Stimulated activated CD8-positive, alpha-beta memory T cell treated with anti-CD3 and anti-CD28 coated beads, Interleukin-15, amount 100 ng/mL, for 4 hours (primary cell): Measurements from ENCODE around the gene PALD1.

Experiments used
- DNase-seq, 2 donors: peaks; one replicate each; pipeline ENCODE4 v3.0.0-alpha.2; 2020; ENCODE audit warnings: low read depth in 2 of 2

Gene PALD1

GRCh38 chr10:70478191-70479164 lies at the start of gene PALD1:
Gene PALD1 (plus strand): TSS chr10:70478767. CDS start chr10:70525952, 47,185 bp downstream.
- peak; percentile 32 to 43 for DNase-seq

DNA sequence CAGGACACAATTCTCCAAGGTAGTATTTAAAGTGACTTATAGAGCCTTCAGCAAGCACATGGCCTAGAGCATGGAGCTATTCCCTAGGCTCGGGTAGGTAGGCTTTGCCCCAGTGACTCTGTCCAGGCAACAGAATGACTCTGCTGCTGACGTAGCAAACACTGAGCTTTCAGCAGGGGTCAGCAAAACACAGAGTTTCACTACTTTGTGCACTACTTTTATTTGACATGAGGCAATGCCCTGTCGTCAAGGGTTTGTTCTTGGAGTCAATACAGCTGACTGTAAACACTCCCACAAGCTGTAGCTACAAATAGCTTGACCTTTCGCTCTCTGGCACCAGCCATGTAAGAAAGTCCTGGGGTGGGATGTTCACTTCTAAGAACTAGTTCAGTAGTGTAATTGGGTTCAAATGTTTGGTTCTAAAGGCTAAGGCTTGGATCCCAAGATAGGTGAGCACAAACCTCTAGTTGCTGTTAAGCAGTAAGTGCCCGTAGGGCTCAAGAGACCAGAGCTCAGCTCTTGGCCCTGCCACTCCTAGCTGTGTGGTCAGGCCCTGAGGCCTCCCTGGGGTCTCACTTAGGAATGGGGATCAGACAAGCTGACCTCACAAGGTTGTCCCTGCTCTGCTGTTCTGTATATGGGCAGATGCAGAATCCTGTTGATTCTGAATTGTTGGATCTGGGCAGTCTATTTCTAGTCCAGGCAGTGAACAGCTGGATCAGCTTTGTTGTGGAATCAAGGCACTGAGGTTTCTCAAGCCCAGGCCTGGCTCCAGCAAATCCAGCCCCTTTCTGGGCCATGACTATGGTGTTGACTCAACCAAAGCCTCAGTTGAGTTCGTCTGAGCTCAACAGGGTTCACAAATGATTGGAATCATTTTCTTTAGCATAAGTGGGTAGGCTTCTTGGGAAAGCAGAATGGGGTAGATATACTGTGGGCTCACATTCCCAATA lies 47.8 kb upstream of the PALD1 start:
- no peak for DNase-seq

DNA sequence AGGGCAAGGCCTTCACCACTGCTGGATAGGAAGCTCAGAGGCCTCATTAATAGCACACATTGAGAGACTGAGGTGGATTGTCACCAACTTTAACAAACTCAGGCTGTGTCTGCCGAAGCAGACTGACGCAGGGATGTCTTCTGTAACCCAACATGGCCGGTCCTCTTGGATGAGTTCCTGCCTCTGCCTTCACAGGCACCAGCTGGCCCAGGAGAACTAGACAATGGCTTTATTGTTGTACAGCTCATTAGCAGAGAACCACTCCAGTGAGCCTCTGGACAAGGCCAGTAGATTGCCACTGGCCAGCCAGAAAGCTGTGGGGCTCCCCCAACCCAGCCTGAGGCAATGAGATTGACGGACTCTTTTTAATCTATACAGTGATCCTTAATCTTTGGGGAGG lies 46.5 kb upstream of the PALD1 start:
- DNase-seq = no peak

- no peak for DNase-seq
Measured at GRCh38 chr10:70432561-70433263, 45.9 kb upstream of the PALD1 start.

GRCh38 chr10:70433581-70434280 lies 44.8 kb upstream of the PALD1 start:
- DNase-seq = no peak

- DNase-seq = no peak
Measured at GRCh38 chr10:70435241-70436085, 43.1 kb upstream of the PALD1 start.

- no peak for DNase-seq
Measured at GRCh38 chr10:70437721-70438120, 40.8 kb upstream of the PALD1 start.

GRCh38 chr10:70440296-70441160 lies 38.0 kb upstream of the PALD1 start:
- DNase-seq = no peak

GRCh38 chr10:70441161-70441894 lies 37.2 kb upstream of the PALD1 start, which contains the start of gene NODAL:
Gene NODAL (minus strand): TSS chr10:70441681. CDS start chr10:70441667, 14 bp downstream.
- DNase-seq = no peak

DNA sequence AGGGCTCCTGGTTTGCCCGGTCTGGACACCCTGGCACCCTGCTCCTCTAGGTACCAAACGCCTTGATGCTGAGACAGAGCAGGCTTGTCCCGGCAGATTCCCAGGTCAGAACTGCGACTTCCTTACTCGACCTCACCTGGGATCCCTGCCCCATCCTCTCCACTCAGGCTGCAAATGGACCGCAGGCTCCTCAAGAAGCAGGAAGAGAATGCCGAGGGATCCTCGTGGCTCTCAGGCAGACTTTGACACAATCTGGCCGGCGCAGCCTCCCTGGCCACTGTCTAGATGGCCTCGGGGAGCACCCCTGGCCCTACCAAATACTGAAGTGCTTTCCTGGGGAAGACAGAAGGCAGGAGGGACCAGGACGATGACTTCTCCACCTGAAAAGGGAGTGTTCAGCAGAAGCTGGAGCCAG lies 36.7 kb upstream of the PALD1 start:
- no peak for DNase-seq

DNA sequence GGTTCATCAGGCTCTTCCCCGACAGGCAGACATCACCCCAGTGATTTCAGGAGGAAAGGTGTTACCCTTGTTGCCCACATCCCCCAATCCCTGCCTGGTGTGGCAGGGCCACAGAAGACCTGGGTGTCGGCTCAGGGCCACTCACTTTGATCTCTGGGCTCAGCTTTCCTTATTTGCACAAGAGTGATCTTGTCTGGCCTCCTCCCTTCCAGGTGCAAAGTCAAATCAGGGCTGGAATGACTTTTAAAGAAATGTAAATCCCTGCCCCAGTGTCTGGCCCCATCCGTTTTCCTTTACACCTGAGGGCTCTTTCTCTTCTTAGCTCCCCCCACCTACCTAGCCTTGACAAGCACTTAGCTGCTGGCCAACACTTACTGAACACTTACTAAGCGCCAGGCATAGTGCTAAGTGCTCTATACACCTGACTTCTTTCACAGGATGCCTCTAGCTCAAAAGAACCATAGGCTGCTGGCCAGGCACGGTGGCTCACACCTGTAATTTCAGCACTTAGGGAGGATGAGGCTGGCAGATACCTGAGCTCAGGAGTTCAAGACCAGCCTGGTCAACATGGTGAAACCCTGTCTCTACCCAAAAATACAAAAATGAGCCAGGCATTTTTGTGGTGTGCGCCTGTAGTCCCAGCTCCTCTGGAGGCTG lies 36.1 kb upstream of the PALD1 start:
- no peak for DNase-seq

GRCh38 chr10:70444744-70445143 lies 33.8 kb upstream of the PALD1 start:
- no peak for DNase-seq

DNA sequence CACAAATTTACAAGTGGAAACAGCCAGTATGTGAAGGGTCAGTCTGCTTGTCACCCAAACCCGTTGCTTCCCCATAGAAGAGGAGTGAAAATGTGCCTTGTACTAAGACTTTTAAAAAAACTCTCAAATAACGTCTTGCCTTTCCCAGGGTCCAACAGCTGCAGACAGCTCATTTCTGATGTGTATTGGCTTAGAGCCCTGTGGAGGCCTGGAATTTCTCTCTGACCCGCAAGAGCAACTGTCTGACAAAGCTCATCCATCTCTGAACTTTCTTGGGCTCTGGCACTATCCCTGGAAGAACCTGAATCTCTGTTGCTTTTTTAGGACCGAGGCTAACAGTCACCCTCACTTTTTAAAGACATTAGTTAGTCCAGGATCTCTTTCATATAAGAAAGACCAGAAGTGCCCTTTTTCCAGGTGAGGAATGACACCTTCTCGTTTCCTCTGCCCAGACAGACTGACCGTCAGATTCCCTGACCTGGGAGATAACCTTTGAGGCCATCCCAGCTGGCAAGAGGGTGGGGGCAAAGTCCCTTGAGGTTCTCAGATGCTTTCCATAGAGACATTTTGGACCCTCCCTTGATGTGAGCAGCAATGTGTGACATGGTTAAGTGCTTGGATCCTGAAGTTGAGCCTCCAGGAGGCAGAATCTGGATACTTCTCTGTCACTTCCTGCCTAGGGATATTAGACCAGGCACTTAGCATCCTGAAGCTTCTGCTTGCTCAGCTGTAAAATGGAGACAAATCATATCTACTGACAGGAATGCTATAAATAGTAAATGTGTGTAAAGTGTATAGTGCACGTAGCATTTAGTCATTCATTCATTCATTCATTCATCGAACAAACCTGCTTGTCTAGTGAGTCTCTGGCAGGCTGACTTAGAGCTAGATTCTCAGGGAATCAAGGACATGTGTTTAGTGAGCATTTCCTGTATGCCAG lies 32.6 kb upstream of the PALD1 start:
- DNase-seq = no peak

DNA sequence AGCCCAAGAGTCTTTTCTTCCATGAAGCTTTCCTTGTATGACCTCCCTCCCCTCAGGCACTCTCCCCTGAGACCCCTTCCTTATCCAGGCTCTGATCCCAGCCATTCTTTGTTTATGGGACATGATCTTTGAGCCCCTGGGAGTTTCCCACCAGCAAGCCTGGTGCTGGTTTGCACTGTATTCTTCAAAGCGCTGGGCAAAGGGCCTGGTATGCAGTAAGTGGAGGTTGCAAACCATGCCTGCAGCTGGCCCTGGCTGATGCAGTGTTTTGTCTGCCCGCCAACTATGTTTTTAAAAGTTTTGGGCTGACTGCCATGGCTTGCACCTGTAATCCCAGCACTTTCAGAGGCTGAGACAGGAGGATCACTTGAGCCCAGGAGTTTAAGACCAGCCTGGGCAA lies 30.3 kb upstream of the PALD1 start:
- DNase-seq = no peak

GRCh38 chr10:70455213-70455630 lies 23.3 kb upstream of the PALD1 start:
- no peak for DNase-seq

- DNase-seq = no peak
Measured at GRCh38 chr10:70456164-70456563, 22.4 kb upstream of the PALD1 start.
